NCI-H1092 (cell line): ENCODE measurements around the gene GUCY1A2.
"Not testable (repeated sequence)": the region's sequence is repeated elsewhere in the genome, so short reads cannot be mapped to it uniquely, and the experiment has no call there.

Source experiments
- DNase-seq: peaks from one replicate; lab custom pipeline; 2025; lab: John Stamatoyannopoulos, UW

Gene GUCY1A2

DNA sequence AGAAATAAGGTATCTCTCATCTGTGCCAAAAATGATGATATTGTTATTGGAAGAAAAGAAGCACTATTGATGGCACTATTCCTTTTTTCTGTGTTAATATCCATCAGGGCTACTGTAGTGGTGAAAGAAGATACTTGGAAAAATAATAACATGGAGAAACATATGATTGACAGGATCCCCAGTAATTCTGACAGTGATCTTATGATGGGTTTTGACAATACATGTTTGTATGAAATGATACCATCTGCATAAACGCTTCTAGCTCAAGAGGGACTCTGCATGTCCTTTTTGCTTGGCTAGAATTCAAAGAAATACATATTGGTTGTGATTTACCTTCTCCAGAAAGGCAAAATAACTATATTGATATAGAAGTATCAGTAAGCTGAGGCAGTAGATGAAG is 178.1 kb downstream of the GUCY1A2 start:
- no peak for DNase-seq

DNA sequence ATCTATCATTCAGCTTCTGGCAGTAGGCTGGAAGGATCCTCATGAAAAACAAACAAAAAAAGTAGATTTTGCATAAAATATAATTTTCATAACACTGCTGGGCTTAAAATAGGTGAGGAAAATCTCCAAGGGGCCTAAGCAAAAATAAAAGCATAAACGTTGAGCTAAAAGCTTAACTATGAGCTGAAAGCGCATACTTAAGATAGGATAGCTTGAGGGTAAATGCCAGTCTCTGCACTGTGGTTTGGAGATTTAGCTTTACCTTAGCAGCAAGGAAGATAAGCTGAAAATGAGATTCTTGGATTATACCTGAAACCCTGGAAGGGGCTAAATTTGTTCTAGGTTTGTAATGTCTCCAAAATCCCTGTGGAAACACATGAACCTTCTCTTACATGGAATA is 183.7 kb downstream of the GUCY1A2 start:
- no peak for DNase-seq

DNA sequence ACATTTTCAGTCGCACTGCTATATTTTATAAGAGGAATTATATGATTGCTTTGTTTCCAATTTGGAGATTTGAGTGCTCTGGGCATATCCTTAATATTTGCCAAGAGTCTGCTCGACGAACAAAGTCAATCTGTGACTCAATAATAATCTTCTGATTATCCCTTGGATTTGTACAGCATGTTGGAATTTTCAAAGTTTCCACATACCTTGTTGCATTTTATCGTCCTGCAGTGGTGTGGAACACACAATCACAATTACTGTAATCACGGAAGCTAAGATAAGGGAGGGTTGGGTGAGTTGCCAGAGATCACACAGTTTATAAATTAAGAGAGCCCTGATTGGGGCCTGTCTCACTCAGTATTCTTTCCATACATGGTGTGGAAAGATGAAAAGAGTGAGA is 189.3 kb downstream of the GUCY1A2 start:
- DNase-seq, result no peak

DNA sequence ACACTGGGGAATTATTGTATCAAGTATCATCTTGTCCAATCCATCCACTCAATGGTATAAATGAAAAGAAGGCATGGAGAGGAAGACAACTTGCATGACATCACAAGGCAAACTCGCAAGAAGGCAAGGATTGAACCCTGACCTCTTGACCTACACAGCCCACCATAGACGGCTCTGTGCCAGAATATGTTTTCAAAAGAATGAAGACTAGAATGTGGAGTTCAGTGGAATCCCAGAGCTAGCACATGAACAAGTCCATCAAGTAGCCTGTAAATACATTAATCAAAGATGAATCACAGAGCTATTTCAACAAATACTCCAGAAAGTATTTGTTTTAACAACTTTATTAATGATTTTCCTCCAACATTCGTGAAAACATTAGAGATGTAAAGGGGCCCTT is 189.7 kb downstream of the GUCY1A2 start:
- DNase-seq, result no peak

DNA sequence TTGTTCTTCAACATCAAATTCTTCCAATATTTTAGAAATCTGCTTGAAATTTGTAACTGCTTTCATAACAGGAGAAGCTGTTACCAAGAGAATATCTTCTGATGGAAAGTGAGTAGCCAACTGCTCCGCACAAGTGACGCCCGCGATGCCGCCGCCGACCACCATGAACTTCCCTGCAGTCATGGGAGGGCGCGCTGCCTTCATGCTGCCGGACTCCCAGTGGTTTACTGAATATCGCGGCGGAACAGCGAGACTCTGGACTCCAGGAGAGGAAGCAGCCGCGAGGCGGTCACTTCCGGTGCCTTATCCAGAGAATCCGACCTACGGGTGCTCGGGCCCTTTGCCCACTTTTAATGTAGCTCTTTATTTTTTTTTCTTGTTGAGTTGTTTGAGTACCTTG is 190.6 kb downstream of the GUCY1A2 start:
- DNase-seq, result no peak

DNA sequence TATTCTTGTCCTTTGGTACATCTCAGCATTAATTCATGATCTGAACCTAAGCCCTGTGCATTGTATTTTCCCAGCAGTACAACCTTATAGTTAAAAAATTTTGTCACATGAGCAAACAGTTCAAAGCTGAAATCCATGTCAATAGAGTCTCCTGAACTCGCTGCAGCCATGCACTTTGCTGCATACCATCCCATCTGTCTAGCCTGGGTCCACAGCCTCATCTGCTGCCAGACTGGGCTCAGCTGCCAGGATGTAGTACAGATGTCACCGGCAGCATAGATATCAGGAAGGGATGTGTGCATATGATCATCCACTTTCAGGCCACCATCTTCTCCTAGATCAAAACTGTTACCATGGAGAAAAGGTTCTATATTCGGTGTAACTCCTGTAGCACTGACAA is 191.7 kb downstream of the GUCY1A2 start:
- DNase-seq, result not testable (repeated sequence)

DNA sequence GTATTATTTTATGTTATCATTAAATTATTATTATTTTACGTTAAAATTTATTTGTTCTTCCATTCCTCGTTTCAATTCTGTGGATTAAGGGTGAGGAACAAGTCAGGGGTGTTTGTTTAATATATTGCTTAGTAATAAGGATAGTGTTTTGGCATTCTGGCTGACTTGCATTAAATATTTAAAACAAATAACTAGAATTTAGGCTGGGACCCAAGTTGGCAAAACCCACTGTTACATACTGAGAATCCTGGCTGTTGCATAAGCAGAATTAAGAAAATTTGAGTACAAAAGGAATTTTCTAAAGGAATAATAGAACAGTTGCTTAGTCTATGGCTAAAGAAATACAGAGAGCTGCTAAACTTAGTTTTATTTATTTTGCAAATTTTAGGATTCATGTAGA is 196.4 kb downstream of the GUCY1A2 start:
- DNase-seq, result no peak

DNA sequence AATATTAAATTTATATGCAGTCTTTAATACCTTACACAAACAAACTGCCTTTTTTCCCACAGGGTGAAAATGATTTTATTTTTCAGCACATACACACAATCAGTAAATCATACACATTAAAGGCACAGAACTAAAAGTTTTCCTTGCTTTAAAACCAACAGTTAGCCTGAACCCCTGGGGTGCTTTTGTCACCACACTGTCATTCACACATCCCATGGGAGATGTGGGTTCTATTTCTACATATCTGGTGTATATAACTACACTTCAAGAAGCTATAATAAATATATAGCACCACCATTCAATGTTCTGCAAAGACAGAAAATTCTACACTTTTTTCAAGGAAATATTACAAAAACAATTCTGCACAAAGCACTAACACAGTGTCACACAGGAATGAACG is 197.0 kb downstream of the GUCY1A2 start:
- no peak for DNase-seq

DNA sequence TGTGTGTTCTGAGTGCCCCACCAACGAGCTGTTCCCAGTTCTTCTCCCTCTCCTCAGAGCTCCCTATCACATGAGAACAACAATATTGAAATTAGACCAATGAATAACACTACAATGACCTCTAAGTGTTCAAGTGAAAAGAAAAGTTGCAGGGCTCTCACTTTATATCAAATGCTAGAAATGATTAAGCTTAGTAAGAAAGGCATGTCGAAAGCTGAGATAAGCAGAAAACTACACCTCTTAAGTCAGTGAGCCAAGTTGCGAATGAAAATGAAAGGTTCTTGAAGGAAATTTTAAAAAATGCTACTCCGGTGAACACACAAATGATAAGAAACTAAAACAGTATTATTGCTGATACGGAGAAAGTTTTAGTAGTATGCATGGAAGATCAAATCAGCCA is 199.8 kb downstream of the GUCY1A2 start:
- DNase-seq, result no peak

DNA sequence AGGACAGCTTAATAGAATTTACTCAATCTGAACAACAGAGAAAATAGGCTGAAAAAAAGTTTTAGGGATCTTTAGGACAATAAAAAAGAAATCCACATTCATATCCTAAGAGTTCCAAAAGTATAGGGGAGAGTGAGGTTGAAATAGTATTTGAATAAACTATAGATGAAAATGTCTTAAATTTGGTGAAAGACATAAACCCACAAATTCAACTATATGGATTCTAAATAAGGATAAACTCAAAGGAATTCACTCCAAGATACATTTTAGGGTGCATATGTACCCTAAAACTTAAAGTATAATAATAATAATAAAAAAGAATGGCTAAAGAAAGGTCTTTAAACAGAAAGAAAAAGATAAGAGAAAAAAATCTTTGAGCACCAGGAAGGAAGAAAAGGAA is 203.1 kb downstream of the GUCY1A2 start:
- no peak for DNase-seq

DNA sequence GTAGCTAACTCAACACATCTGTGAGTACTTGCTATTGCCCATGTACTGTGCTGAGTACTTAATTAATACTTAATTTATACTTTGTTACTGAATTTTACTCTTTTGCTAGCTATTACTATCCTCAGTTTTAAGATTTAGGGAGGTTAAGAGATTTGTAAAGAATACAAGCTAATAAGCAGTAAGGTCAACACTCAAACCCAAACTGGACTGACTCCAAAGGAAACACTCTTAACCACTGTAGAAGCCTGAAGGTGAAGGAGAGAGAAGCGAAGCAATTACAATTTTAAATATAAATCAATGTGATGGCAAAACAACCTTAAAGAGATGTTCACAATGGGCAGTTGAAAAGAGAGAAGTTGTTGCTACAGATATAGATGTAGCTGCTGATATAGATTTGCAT is 204.5 kb downstream of the GUCY1A2 start:
- DNase-seq, result no peak

DNA sequence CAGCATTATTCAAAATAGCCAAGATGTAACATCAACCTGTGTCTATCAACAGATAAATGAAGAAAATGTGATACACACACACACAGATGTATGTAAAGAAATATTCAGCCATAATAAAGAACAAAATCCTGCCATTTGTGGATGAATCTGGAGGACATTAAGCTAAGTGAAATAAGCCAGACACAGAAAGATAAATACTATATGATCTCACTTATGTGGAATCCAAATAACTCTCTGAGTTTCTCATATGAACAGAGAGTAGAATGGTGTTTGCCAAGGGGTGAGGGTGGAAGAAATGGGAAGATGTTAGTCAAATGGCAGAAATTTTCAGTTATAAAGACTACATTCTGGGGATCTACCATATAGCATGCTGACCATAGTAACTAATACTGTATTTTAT is 224.2 kb downstream of the GUCY1A2 start:
- DNase-seq, result no peak

DNA sequence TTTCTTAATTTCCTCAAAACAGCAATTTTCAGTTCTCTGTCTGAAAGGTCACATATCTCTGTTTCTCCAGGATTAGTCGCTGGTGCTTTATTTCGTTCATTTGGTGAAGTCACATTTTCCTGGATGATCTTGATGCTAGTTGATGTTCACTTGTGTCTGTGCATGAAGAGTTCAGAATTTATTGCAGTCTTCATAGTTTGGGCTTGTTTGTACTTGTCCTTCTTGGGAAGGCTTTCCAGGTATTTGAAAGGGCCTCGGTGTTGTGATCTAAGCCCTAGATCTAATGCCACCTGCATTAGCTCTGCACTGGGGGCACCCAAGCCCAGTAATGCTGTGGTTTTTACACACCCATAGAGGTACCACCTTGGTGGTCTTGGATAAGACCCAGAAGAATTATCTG is 228.9 kb downstream of the GUCY1A2 start:
- no peak for DNase-seq

DNA sequence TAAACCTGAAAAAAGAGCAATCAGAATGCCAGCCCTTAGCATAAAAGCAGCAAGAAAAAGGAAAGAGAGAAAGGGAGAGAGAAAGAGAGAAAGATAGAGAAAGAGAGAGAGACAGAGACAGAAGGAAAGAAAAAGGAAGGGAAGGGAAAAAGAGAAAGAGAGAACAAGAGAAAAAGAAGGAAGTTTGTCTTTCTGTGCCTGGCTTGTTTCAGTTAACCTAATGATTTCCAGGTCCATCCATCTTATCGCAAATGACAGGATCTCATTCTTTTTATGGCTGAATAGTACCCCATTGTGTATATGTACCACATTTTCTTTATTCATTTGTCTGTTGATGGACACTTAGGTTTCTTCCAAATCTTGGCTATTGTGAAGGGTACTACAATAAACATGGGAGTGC is 230.8 kb downstream of the GUCY1A2 start:
- DNase-seq, result no peak

DNA sequence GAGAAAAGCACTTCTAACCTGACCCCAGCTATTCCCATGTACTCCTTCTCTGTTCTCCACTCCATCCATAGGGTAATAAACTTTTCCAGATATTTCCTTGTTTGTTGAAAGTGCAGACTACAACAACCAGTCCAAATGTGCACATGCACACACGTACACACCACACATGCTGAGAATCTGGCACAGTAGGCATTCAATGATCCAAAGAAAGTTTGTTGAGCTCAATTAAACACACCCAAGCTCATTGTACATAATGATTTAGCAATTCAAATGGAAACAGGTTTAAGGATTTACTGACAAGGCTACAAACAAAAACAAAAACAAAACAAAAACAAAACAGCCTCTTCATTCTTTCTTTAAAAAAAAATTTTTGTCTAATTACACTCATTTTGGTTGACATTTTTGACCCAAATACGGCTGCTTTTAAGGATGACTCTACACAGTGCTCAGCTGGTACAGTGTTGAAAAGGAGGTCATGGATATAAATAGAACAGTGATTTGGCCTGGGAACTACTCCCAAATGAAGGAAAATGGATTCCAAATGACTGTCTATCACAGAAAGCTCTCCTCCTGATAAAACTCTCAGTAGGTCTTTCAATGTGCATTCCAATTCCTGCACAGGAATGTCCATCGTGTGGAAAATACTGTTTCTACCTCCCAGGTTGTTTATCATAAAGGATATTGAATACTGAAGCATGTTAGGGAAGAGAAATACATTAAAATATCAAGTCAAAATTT is 232.2 kb downstream of the GUCY1A2 start:
- DNase-seq, result no peak

DNA sequence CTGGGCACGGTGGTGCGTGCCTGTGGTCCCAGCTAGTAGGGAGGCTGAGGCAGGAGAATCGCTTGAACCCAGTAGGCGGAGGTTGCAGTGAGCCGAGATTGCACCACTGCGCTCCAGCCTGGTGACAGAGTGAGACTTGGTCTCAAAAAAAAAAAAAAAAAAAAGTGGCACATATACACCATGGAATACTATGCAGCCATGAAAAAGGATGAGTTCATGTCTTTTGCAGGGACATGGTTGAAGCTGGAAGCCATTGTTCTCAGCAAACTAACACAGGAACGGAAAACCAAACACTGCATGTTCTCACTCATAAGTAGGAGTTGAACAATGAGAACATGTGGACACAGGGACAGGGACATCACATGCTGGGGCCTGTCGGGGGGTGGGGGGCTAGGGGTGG is 241.0 kb downstream of the GUCY1A2 start:
- not testable (repeated sequence) for DNase-seq

DNA sequence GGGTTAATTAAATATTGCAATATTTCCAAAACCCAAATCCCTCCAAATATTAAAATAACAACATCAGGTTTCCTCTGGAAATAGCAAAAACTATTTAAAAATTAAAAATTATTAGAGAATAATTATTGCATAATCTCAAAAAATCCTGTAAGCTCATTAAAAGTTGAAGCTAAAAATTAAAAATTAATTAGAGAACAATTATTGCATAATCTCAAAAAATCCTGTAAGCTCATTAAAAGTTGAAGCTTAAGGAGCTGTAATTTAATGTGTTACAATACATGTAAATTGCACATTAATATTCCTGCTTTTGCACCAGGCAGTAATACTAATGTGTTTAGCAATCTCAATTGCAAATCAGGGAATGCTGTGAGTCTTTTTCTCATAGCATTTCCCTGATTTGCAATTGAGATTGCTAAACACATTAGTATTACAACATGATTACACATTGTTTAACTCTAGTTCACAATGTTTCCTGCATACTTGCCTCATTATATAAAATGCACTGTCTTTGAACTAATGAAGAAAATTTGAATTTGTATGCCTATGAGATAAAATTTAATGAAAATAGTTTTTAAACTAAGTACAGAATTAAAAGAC is 247.7 kb downstream of the GUCY1A2 start:
- DNase-seq, result no peak

DNA sequence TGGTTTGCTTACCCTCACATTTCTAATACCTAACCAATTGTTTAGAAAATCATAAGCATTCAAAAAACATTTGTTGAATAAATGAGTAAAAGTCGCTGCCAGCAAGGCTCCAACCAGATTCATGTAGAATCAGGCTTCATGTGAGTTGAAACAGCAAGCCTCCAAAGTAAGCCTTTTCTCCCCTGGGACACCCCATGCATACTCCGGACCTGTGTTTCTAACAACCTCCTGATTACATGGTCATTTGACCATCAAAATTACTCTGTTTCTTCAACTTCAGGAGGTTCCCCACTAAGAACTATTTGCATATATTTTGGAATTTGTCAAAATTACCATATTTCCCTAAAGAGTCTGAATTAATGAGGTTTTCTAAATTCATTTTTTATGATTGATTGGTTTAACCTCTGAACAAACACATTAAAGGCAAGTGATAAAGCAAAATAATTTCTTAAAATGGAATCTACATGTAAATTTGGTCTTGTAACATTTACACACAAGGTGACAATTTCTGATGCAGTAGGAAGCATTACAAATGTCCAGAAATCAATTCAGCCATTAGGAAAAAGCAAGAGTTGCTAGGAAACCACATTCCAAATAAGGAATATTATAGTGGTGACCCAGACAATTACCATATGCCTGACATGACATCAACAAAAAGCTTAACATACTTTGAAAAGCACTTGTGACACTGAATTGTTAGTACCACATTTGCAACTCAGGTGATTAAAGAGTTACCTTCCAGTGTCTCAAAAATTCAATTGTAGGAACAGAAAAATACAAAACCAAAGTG is 252.6 kb downstream of the GUCY1A2 start:
- no peak for DNase-seq

DNA sequence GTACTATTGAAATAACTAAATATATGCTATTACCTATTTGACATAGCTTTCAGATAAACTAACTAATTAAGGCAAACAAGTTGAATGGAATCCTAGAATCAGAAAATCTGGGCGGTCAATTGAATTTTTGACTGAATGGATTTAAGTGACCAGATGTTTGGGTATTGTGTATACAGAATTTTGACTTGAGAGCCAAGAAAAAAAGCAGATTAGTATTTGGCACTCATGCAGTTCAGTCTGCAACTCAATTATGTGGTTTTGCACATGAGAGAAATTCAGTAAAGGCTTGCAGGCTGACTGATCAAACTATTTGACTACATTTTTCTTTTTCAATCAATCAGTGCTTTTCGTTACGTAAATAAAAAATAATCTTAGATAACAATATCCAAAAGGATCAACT is 254.8 kb downstream of the GUCY1A2 start:
- DNase-seq, result no peak

DNA sequence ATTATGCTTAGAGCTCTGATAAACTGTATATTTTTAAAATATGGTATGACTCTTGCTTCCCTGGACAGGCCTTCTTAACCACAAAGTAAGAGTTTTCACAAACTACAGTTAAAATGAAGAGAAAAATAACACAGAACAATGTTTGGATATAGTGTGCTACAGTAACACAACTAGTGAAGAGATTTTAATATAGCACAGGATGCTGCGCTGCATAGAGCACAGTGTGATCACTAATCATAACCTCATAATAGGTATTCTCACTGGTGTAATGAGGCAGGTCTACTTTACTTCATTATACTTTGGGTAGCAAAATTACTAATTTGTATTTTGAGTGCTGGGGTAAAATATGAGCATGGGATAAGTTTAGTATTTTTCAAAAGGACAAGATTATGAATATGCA is 256.5 kb downstream of the GUCY1A2 start:
- no peak for DNase-seq

DNA sequence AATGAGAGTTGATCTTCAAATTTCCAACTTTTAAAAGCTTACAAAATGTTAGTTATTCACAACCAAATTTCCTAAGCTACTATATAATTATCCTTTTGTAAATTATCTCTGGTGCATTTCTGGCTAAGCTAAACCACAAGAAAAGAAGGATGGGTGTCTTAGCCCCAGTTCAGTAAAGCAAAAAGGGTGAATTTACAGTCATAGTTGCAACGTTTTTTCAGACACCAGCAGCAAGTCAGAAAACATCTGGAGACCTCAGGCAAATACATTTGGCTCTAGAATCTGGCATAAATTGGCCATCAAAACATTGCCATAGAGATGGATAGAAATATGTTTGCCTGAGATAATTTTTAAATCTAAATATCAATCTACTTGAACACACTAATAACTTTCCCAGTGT is 257.0 kb downstream of the GUCY1A2 start:
- no peak for DNase-seq

DNA sequence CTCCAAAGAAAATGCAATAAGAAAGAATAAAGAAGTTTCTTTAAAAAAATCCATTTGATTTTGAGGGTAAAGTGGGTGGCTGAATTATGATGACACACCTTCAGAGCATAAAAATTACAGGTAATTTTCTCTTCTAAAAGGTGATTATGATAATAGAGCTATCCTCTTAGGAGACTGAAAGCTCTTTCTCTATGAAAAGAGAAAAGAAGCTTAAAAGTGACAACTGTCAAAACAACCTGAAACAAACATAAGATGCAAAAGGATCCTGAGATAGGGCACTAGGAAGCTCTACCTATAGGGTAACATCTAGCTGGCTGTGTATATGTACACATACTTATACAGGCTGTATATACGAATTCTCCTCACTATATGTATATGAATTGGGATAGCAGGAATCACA is 270.2 kb downstream of the GUCY1A2 start:
- DNase-seq, result no peak

DNA sequence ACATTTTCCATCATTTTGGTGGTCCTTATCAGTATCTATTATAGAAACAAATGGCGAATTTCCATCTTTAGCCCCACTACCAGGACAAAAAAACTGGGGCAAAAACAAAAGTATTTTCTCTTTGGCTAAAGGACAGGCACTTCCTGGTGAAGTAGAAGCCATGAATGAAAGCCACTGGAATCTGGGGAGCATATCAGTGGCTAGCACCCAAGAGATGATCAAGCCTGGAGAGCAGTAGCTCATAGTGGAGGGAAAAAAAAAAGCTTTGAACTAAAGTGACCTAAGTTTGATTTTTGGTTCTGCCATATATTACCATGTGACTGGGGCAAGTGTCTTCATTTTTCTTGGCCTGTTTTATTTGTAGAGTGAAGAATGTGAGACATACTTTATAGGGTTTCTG is 272.3 kb downstream of the GUCY1A2 start:
- no peak for DNase-seq
